ENCODE results near the gene MCTS1. TPM values are rescaled to one million over a fixed set of nuclear protein-coding genes. Genes with fewer than 3 reads are reported as not detected.

The MCTS1 gene
- total and polyA plus RNA-seq, 12 donors, result 8.2 to 78.2 (median 37.7) TPM

DNA sequence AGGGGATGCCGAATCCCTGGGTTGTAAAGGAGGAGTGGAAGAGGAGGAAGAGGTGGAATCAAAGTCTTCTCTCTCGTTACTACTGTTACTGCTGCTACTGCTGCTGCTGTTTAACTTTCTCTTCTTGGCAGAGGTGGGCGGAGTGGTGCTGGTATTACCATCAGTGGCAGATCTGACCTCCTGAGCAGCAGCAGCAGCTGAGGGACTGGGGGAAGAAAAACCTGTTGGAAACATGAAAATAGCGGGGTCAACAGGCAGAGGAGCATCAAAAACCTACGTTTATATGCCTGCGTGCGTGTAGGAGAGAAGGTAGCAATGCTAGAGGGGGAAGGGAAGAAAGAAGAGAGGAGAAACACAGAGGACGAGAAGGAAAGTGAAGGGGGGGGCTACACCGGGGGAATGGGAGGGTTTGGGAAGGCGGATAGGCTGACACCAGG lies 43.5 kb upstream of the MCTS1 start:
- intact Hi-C loops (cut with DNase I), result no loop called here
- no peaks in the 10 kb centered on the region for H3K27me3 ChIP-seq
- TF ChIP-seq, protein P1, sequence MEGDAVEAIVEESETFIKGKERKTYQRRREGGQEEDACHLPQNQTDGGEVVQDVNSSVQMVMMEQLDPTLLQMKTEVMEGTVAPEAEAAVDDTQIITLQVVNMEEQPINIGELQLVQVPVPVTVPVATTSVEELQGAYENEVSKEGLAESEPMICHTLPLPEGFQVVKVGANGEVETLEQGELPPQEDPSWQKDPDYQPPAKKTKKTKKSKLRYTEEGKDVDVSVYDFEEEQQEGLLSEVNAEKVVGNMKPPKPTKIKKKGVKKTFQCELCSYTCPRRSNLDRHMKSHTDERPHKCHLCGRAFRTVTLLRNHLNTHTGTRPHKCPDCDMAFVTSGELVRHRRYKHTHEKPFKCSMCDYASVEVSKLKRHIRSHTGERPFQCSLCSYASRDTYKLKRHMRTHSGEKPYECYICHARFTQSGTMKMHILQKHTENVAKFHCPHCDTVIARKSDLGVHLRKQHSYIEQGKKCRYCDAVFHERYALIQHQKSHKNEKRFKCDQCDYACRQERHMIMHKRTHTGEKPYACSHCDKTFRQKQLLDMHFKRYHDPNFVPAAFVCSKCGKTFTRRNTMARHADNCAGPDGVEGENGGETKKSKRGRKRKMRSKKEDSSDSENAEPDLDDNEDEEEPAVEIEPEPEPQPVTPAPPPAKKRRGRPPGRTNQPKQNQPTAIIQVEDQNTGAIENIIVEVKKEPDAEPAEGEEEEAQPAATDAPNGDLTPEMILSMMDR (IDR thresholded peaks at IDR 0.05), result no peak
- TF ChIP-seq POLR2A (IDR thresholded peaks at IDR 0.05), result no peak
- no peaks in the 10 kb centered on the region for H3K4me1 ChIP-seq (replicated peaks in 1 of 2)
- peak; percentile 32 to 64 (median 38) for DNase-seq
- no peaks in the 10 kb centered on the region for H3K9me3 ChIP-seq (replicated peaks in 1 of 3)
- H3K36me3 ChIP-seq (replicated peaks in 1 of 2), result peaks cover 3 to 10% of the 10 kb centered on the region in 2 donors
- peak overlapping the region; percentile 42 to 73 (median 56) for H3K4me3 ChIP-seq
- WGBS, 4 donors, result 0 to 46% (median 15%) methylated on average over 10 of the region's 10 CpGs
- peak overlapping the region; percentile 84 to 98 (median 97) for H3K27ac ChIP-seq

GRCh38 chrX:120560842-120561633 lies 42.9 kb upstream of the MCTS1 start, which contains the start of gene CUL4B:
Gene CUL4B, minus strand, starts transcription at chrX:120560962. Its CDS starts 324 bp downstream, at chrX:120560638.
- H3K36me3 ChIP-seq (replicated peaks in 1 of 2), result peaks cover 3 to 9% of the 10 kb centered on the region in 2 donors
- WGBS, 4 donors, result 0 to 50% (median 15%) methylated on average over 17 to 47 of the region's 54 CpGs
- no peaks in the 10 kb centered on the region for H3K9me3 ChIP-seq (replicated peaks in 1 of 3)
- DNase-seq, result peak; percentile 92 to 97 (median 94)
- peak in 1 of 2 donors; percentile 81 for TF ChIP-seq POLR2A (IDR thresholded peaks at IDR 0.05)
- TF ChIP-seq, protein P1 (IDR thresholded peaks at IDR 0.05), result no peak
- peak within 1 kb of the TSS; percentile 84 to 98 (median 97) for H3K27ac ChIP-seq
- H3K4me1 ChIP-seq (replicated peaks in 1 of 2), result no peaks in the 10 kb centered on the region
- intact Hi-C loops (cut with DNase I), result no loop called here
- H3K27me3 ChIP-seq, result no peaks in the 10 kb centered on the region
- H3K4me3 ChIP-seq, result peak within 1 kb of the TSS; percentile 42 to 73 (median 56)

GRCh38 chrX:120561634-120562568 lies 42.0 kb upstream of the MCTS1 start:
- intact Hi-C loops (cut with DNase I), result no loop called here
- Histone ChIP-seq H3K36me3 (replicated peaks in 1 of 2) (peaks cover 3 to 5% of the 10 kb centered on the region in 2 donors), H3K4me3 (peak overlapping the region in 1 of 4 donors; percentile 60), H3K27ac (peak overlapping the region; percentile 46 to 98 (median 92)), H3K9me3 (replicated peaks in 1 of 3) (no peaks in the 10 kb centered on the region), H3K4me1 (replicated peaks in 1 of 2) (no peaks in the 10 kb centered on the region), H3K27me3 (no peaks in the 10 kb centered on the region)
- 2 to 38% (median 16%) methylated on average over 12 of the region's 12 CpGs for WGBS, 4 donors
- TF ChIP-seq, protein P1 (IDR thresholded peaks at IDR 0.05), result no peak
- TF ChIP-seq POLR2A (IDR thresholded peaks at IDR 0.05), result peak in 1 of 2 donors; percentile 69
- no peak for DNase-seq

DNA sequence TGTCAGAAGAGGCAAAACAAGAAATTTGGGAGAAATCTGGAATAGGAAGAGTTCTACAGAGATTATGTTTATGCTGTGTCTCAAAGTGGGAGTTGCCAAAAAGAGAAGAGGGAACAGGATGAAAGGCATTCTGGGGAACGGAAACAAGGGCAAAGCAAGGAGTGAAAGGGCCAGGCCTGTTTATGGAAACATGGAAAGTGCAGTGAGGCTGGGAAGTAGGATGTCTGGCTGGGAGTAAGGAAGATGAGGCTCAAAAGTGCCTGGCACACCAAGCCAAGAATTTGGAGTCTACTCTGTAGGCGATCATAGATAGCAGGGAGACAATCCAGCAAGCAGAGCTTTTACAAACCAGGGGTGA lies 41.4 kb upstream of the MCTS1 start:
- no peak for TF ChIP-seq POLR2A (IDR thresholded peaks at IDR 0.05)
- TF ChIP-seq, protein P1 (IDR thresholded peaks at IDR 0.05), result no peak
- H3K4me1 ChIP-seq (replicated peaks in 1 of 2), result no peaks in the 10 kb centered on the region
- 54 to 69% (median 61%) methylated on average over 2 of the region's 2 CpGs for WGBS, 4 donors
- peak overlapping the region in 2 of 5 donors; percentile 97 to 98 for H3K27ac ChIP-seq
- DNase-seq, result no peak
- H3K36me3 ChIP-seq (replicated peaks in 1 of 2), result peaks cover 0 to 3% of the 10 kb centered on the region in 2 donors
- intact Hi-C loops (cut with DNase I), result no loop called here
- H3K27me3 ChIP-seq, result no peaks in the 10 kb centered on the region
- H3K4me3 ChIP-seq, result no peak overlapping the region
- no peaks in the 10 kb centered on the region for H3K9me3 ChIP-seq (replicated peaks in 1 of 3)

All from adrenal gland (tissue), 12 donors.